ENCODE measurements around the gene CELSR1.
A peak's percentile ranks its signal among the peaks of the same experiment; 100 is the strongest.

The CELSR1 gene

DNA sequence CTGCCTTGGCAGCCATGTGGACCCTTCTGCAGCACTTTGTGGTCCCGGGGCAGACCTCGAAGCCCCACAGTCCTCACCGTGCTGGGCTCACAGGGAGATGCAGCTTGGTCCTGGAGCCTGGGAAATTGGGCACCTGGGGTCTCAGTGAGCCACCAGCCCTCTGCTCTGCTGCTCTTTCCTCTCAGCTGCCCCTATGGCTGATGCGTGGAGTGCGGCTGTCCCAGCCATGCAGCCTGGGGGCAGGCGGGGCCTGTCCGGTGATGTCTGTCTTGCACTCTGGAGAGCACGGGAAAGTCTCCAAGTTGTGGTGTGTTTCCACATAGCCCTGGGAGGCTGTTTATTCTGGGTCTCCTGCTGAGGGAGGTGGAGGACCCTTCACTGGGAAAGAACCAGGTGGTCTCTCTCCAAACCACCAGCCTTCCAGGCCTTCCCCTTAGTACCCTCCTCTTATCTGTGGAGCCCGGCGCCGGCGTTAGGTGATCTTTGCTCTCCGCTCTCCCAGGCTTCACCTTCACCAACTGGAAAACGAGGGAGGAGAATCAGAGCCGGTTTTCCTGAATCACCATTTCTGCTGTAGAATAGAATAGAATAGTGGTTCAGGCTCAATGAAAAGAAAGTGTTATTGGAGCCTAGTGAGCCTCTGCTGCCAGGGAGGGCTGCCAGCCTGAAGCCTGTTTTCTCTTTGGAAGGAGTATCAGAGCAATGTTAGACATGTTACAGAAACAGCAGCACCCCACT is 41.6 kb upstream of the CELSR1 start:
- H3K36me3 Mint-ChIP-seq (ENCODE audit: low read depth) = no peaks in the 10 kb centered on the region
- H3K9me3 Mint-ChIP-seq = no peaks in the 10 kb centered on the region
- H3K4me1 Mint-ChIP-seq (ENCODE audit: low read depth) = peaks cover 48% of the 10 kb centered on the region
- H3K4me3 Mint-ChIP-seq = peak overlapping the region; percentile 87
- peak overlapping the region; percentile 26 for H3K27ac Mint-ChIP-seq
- no peaks in the 10 kb centered on the region for H3K27me3 Mint-ChIP-seq (ENCODE audit: low read depth)

DNA sequence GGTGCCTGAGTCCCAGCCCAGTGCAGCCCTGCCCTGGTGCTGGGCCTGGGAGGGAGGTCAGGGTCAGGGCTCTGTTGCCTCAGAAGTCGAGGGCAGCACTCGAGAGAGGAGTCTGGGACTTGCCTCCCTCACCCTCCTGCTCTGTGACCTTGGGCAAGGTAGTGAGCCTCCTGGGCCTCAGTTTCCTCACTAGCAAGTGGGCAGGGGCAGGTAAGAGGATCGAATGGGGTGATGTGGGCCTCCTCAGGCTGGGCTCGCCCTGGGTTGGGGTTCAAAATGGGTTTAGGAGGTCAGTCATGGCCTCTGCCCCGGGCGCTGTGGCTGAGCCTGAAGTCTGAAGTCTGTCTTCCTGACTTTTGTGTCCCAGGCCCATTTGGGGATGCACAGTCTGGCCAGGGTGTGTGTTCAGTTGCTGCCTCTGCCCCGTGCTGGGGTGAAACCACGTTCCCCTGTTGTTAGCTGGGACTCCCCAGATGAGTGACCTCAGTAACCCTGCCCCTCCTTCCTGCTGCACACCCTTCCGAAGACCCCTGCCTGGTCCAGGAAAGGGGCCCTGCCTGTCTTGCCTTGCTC is 40.9 kb upstream of the CELSR1 start:
- Mint-ChIP-seq H3K9me3 (no peaks in the 10 kb centered on the region), H3K27me3 (ENCODE audit: low read depth) (no peaks in the 10 kb centered on the region), H3K27ac (peak overlapping the region; percentile 65), H3K4me3 (peak overlapping the region; percentile 87), H3K36me3 (ENCODE audit: low read depth) (no peaks in the 10 kb centered on the region), H3K4me1 (ENCODE audit: low read depth) (peaks cover 48% of the 10 kb centered on the region)

DNA sequence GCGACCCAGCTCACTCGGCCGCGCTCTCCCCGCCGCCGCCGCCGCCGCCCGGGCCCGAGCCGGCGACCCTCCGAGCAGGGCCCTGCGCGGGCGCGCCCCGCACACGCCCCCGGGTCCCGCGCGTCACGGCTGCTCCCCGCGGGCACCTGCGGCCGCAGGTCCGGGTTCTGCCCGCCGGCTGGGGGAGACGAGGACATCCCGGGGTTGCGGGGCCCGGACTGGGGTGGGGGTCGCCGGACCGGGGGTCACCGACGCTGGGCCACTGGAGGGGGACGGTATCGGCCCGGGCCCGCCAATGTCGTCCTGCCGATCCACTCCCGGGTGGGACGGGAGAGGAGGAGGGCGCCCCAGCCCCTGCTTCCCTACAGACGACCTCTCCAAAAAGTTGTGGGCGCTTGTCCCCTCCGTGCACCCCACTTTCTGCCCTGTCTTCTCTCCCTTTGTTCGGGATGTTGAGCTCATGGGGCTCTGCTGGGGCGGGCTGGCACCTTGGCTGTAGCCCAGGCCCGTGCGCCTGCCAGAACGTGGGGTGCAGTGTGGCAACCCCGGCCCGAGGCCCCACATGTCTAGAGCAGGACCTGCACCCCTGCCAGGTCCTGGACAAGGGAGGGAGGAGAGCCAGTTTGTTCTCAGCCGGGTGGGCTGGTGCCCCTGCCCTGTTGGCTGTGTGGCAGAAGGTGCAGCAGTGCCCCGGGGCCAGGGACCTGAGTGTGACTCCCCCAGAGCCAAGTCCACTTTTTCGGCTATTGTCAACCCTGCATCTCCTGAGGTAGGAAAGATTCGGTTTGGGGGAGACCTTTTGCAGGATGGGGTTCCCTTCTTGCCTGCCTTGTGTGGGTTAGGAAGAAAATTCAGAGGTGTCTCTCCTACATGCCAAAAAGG is 40.2 kb upstream of the CELSR1 start:
- H3K4me1 Mint-ChIP-seq (ENCODE audit: low read depth) = peaks cover 46% of the 10 kb centered on the region
- no peaks in the 10 kb centered on the region for H3K27me3 Mint-ChIP-seq (ENCODE audit: low read depth)
- peak overlapping the region; percentile 88 for H3K27ac Mint-ChIP-seq
- H3K9me3 Mint-ChIP-seq = no peaks in the 10 kb centered on the region
- no peaks in the 10 kb centered on the region for H3K36me3 Mint-ChIP-seq (ENCODE audit: low read depth)
- H3K4me3 Mint-ChIP-seq = peak overlapping the region; percentile 87

DNA sequence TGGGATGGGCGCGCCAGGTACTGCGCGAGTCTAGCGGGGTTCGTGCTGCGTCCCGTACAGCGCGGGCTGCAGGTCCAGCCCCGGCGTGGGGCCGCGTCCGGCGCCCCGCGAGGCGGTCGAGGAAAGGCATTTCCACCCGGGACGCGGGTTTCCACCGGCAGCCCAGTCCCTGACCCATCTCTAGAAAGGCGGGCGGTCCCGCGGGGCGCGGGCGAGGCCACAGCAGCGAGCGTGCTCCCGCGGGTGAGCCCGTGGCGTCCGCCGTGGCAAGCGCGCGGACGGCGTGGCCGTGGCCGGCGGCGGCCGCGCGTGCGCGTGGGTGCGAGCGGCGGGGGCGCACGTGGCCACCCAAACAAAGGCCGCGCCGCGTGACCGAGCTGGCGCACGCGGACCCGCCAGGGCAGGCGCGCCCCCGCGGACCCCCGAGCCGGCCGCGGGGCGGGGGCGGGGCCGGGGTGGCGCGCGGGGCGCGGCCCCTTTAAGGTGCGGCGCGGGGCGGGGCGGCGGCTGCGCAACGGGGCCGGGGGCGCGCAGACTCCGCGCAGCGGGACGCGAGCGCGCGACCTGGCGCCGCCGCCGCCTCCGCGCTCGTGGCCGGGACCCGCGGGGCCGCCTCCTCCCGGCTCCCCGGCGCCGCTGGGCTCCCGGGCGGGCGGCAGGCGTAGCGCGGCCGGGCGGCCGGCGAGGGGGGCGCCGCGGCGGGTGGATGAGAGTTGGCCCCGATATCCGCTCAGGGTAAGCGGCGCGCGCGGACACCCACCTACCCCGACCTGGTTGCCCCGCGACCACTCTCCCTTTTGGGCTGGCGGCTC is 39.3 kb upstream of the CELSR1 start:
- Mint-ChIP-seq H3K36me3 (ENCODE audit: low read depth) (peaks cover 4% of the 10 kb centered on the region), H3K9me3 (peaks cover 7% of the 10 kb centered on the region), H3K4me1 (ENCODE audit: low read depth) (peaks cover 46% of the 10 kb centered on the region), H3K4me3 (peak overlapping the region; percentile 82), H3K27me3 (ENCODE audit: low read depth) (no peaks in the 10 kb centered on the region), H3K27ac (peak overlapping the region; percentile 77)

DNA sequence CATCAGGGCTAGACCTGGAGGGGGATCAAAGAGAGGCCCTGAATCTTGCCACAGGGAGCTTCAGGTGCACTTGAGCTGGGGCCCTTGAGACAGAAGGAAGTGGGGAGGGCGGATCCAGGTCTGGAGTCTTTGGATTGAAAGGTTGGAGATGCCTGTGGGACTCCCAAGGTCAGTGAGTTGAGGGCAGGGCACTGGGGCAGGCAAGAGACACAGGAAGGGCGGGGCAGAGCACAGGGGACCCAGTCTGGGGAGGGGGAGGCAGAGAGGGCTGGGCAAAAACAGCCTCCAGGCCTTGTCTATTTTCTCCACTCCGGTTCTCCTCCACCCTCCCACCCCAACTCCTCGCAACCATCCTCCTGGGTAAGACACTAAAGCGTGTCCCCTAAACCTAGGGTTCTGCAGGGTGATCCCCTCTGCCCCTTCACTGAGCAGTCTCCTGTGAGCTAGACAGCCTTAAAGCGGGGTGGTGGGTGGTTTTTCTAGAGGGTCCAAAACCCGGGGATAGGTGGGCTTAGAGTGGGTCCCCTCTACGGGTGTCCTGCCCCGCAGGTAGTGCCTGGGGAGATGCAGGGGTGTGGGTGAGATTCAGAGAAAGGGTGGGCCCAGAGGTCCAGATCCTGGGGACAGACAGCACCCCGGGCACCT is 38.6 kb upstream of the CELSR1 start:
- H3K4me1 Mint-ChIP-seq (ENCODE audit: low read depth) = peaks cover 39% of the 10 kb centered on the region
- no peaks in the 10 kb centered on the region for H3K27me3 Mint-ChIP-seq (ENCODE audit: low read depth)
- H3K4me3 Mint-ChIP-seq = peak overlapping the region; percentile 87
- peaks cover 4% of the 10 kb centered on the region for H3K36me3 Mint-ChIP-seq (ENCODE audit: low read depth)
- H3K27ac Mint-ChIP-seq = peak overlapping the region; percentile 86
- peaks cover 14% of the 10 kb centered on the region for H3K9me3 Mint-ChIP-seq

DNA sequence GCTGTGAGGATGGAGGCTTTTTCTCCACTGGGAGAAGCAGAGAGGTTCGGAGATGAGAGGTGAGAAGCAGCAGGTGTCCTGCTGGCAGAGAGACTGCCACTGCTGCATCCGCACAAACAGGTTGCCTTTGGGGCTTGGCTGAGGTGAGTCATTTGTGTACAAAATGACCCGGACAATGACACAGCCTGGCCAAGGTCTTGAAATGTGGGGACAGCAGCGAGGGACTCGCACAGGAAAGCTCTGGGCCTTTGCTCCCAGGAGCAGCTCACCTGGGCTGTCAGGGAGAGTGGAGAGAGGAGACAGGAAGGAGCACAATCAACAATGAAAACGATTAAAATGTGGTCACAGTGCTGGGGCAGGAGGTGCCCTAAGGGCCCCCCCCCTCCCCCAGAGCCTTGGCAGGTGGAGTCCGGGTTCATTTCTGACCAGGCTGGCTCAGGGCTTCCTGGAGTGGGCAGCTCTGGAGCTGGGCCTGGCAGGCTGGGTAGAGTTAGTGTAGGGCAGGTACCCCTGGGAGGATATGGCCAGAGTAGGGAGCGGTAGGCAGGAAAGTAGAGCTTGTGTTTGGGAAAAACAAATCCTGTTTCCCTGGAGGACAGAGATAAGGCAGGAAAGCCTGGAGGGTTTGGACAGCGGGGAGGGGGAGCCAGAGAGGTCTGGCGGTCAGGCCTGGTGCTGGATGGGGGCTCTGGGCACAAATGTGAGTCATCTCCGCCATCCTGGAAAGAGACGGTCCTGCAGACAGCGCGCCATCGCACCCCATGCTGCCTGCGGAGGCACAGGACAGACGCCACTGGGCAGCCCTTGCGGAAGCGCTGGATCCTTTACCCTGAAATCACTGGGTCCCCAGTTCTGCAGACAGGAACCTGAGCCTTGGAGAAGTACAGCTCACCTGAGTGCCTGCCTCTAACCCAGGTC is 37.8 kb upstream of the CELSR1 start:
- H3K27ac Mint-ChIP-seq = peak overlapping the region; percentile 86
- H3K36me3 Mint-ChIP-seq (ENCODE audit: low read depth) = peaks cover 4% of the 10 kb centered on the region
- H3K4me1 Mint-ChIP-seq (ENCODE audit: low read depth) = peaks cover 36% of the 10 kb centered on the region
- H3K4me3 Mint-ChIP-seq = peak overlapping the region; percentile 87
- no peaks in the 10 kb centered on the region for H3K27me3 Mint-ChIP-seq (ENCODE audit: low read depth)
- H3K9me3 Mint-ChIP-seq = peaks cover 16% of the 10 kb centered on the region

DNA sequence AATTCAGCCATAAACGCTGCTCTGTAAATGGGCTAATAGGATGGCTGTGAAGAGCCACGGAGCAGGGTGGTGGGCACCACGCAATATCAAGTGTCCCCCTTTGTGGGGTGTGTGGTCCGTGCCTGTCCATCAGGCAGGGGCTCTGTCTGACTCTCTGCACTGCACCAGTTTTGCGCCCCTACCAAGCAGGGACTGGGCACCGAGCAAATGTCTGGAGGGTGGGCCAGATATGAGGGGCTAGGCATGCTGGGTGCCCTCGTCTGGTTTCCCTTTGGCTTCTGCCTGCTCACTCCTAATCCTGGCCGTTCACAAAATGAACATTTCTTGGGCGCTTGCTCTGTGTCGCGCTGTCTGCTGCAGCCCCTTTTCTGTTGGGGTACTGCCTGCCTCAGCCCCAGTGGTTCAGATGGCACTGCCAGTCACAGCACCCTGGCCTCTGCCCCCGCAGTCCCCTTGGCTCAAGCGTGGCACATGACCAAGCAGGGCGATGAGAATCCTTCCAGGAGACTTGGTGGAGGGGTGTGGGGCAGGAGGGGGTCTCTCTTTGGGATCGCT is 37.1 kb upstream of the CELSR1 start:
- Mint-ChIP-seq H3K27ac (no peak overlapping the region), H3K36me3 (ENCODE audit: low read depth) (peaks cover 4% of the 10 kb centered on the region), H3K4me1 (ENCODE audit: low read depth) (peaks cover 29% of the 10 kb centered on the region), H3K27me3 (ENCODE audit: low read depth) (no peaks in the 10 kb centered on the region), H3K9me3 (peaks cover 16% of the 10 kb centered on the region), H3K4me3 (peak overlapping the region; percentile 87)

DNA sequence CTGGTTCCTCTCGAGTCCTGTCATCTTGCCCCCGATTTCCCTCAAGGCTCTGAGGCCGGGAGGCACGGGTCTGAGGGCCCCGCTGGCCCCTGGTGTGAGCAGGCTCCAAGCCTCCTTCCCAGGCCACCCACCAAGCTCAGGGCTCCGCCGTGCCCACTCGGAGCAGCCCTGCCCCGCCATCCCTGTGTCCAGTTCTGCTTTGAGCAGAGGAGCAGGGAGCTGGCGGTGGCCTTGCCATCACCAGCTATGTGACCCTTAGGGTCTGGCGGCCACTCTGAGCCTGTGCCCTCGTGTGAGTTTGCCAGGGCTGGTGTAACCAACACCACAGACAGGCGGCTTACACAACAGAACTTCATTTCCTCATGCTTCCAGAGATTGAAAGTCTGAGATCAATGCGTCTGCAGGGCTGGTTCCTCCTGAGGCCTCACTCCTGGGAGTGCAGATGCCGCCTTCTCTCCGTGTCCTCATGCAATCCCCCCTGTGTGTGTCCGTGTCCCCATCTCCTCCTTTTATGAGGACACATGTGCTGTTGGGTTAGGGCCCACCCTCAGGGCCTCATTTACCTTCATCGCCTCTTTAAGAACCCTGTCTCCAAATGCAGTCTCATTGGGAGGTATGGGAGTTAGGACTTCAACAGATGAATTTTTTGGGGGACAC is 36.5 kb upstream of the CELSR1 start:
- Mint-ChIP-seq H3K4me3 (no peak overlapping the region), H3K36me3 (ENCODE audit: low read depth) (peaks cover 4% of the 10 kb centered on the region), H3K27me3 (ENCODE audit: low read depth) (no peaks in the 10 kb centered on the region), H3K9me3 (peaks cover 16% of the 10 kb centered on the region), H3K4me1 (ENCODE audit: low read depth) (peaks cover 25% of the 10 kb centered on the region), H3K27ac (no peak overlapping the region)

DNA sequence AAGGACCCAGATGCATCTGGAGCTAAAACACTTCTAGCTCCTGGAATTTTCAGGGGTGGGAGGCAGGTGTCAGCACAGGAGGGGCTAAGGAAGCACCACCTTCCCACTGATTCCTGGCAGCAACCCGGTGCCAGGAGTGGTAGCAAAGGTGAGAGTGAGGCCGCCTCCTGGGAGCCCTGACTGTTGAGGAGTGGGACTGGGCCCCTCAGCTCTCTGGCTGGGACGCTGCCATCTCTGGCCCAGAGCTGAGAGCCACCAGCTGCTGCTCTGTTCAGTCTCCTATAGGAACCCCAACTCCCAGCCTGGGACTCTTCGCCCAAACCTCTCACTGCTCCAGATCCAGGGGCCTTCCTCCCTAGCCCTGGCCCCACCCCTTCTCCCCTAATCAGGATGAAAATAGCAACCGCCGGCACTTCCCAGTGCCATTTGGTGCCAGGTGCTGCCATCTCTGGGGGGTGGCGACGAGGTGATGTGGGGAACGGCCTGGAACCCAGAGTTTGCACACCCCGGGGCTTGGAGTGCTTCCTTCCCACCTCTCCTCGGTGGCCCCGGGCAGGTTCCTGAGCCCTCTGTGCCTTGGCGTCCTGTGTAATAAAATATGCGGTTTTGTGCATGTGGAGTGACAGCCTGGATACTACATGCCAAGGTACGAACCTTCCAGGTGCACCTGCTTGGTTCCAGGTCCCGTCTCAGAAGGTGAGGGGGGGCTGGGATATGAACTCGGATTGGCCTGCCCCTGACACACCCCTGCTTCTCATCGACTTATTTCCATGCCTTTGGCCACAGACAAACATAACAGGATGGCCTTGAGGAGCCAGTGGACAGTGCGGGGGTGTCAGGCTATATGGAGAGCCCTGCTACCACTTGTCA is 35.7 kb upstream of the CELSR1 start:
- Mint-ChIP-seq H3K4me3 (no peak overlapping the region), H3K27ac (no peak overlapping the region), H3K27me3 (ENCODE audit: low read depth) (no peaks in the 10 kb centered on the region), H3K9me3 (peaks cover 16% of the 10 kb centered on the region), H3K36me3 (ENCODE audit: low read depth) (peaks cover 4% of the 10 kb centered on the region), H3K4me1 (ENCODE audit: low read depth) (peaks cover 17% of the 10 kb centered on the region)

DNA sequence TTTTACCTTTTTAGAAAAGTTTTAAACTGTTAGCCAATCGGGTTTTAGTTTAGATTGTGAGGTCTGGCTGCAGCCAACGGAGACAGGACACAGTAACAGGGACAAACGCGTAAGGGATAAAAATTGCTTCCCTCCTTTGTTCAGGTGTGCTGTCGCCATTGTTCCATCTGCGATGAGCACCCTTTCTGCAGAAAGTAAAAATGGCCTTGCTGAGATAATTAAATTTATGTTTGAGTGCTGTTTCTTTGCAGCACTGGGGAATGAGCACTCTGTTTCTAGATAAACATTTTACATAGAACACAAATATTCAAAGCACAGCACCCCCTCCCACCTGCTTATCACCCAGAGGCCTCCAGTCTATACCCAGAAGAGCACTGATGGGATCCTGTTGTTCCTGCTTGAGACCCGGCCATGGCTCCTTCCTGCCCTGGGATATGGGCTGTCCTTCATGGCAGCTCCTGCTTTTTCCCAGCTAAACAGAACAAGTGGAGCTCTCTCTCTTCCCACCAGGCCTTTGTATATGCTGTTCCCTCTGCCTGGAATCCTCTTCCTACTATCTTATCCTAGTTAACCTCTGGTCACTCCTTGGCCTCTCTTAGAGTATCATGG is 34.3 kb upstream of the CELSR1 start:
- Mint-ChIP-seq H3K27me3 (ENCODE audit: low read depth) (no peaks in the 10 kb centered on the region), H3K36me3 (ENCODE audit: low read depth) (peaks cover 6% of the 10 kb centered on the region), H3K27ac (no peak overlapping the region), H3K4me3 (no peak overlapping the region), H3K9me3 (peaks cover 25% of the 10 kb centered on the region), H3K4me1 (ENCODE audit: low read depth) (peaks cover 16% of the 10 kb centered on the region)

DNA sequence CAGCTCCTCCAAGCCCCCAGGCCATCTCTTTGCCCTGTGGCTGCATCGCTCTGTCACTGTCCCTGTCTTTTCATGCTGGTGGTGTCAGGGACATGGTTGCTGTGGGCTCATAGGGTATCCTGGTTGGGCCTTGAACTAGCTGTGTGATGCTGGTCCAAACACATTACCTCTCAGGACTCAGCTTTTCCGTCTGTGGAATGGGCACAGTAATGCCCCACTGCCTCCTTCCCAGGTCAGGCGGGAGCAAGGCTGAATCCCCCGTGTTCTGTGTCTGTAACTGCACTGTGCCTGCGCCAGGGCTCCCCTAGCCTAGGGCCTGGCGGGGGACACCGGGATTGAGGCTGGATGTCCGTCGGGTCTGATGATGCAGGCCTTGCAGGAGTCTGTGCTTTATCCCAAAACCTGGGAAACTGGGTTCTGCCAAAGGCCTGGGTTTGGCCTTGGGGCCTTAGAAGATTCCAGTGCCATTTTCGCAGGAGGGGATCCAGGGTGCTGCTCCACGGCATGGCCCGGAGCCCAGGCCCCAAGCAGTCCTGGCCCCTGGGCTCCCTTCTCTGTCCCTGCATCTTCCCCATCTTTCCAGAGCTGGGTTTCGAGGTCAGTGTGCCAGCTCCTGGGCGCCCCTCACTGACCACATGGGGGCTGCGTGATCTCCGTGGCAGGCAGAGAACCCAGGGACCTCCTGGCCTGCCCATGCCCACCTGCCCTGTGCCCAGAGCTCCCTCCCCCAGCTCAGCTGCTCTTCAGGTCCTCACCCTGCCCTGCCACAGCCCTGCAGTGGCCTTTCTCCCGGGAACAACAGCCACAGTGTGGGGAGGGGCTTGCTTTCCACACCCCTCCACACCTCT is 32.7 kb upstream of the CELSR1 start:
- H3K4me3 Mint-ChIP-seq = no peak overlapping the region
- no peak overlapping the region for H3K27ac Mint-ChIP-seq
- peaks cover 25% of the 10 kb centered on the region for H3K9me3 Mint-ChIP-seq
- peaks cover 7% of the 10 kb centered on the region for H3K4me1 Mint-ChIP-seq (ENCODE audit: low read depth)
- H3K27me3 Mint-ChIP-seq (ENCODE audit: low read depth) = peaks cover 3% of the 10 kb centered on the region
- peaks cover 6% of the 10 kb centered on the region for H3K36me3 Mint-ChIP-seq (ENCODE audit: low read depth)

Data from T-helper 1 cell treated with Interleukin-12 subunit alpha and Interleukin-12 subunit beta and Interleukin-4 antibody, amounts not matched to agents 30 μg/mL and 1 μg/mL, for 36 hours (primary cell).